Activated gamma-delta T cell treated with Interleukin-2 at 50 U/mL for 16 hours (primary cell): ENCODE data around the gene APMAP.

Source experiments
- DNase-seq: peaks from one replicate; pipeline ENCODE4 v3.0.0-alpha.2; 2020

Gene APMAP

GRCh38 chr20:24986436-24987015 lies 6.0 kb downstream of the APMAP start:
- DNase-seq: no peak

GRCh38 chr20:24985802-24986201 lies 6.7 kb downstream of the APMAP start:
- DNase-seq: no peak

- no peak for DNase-seq
Measured at GRCh38 chr20:24984961-24985640, 7.5 kb downstream of the APMAP start.

- DNase-seq: no peak
Measured at GRCh38 chr20:24983896-24984295, 8.7 kb downstream of the APMAP start.

- peak; percentile 24 for DNase-seq
Measured at GRCh38 chr20:24981790-24982189, 10.8 kb downstream of the APMAP start.

GRCh38 chr20:24981282-24981681 lies 11.3 kb downstream of the APMAP start:
- no peak for DNase-seq

- no peak for DNase-seq
Measured at GRCh38 chr20:24980291-24981053, 12.1 kb downstream of the APMAP start.

GRCh38 chr20:24979036-24979960 lies 13.3 kb downstream of the APMAP start:
- DNase-seq: no peak

- DNase-seq: no peak
Measured at GRCh38 chr20:24978513-24978912, 14.0 kb downstream of the APMAP start.

- no peak for DNase-seq
Measured at GRCh38 chr20:24977797-24978196, 14.8 kb downstream of the APMAP start.

- no peak for DNase-seq
Measured at GRCh38 chr20:24977336-24977735, 15.2 kb downstream of the APMAP start.

- no peak for DNase-seq
Measured at GRCh38 chr20:24972341-24972740, 20.2 kb downstream of the APMAP start.

- DNase-seq: no peak
Measured at GRCh38 chr20:24971376-24972101, 21.0 kb downstream of the APMAP start.

GRCh38 chr20:24970754-24971153 lies 21.8 kb downstream of the APMAP start:
- DNase-seq: no peak

GRCh38 chr20:24970030-24970553 lies 22.5 kb downstream of the APMAP start:
- DNase-seq: no peak

GRCh38 chr20:24969186-24970029 lies 23.1 kb downstream of the APMAP start:
- DNase-seq: no peak

- no peak for DNase-seq
Measured at GRCh38 chr20:24968278-24968800, 24.2 kb downstream of the APMAP start.

- DNase-seq: no peak
Measured at GRCh38 chr20:24966317-24967012, 26.1 kb downstream of the APMAP start.

GRCh38 chr20:24965065-24965919 lies 27.3 kb downstream of the APMAP start:
- DNase-seq: no peak
